Measurements from ENCODE around the gene OPRD1.

DNA sequence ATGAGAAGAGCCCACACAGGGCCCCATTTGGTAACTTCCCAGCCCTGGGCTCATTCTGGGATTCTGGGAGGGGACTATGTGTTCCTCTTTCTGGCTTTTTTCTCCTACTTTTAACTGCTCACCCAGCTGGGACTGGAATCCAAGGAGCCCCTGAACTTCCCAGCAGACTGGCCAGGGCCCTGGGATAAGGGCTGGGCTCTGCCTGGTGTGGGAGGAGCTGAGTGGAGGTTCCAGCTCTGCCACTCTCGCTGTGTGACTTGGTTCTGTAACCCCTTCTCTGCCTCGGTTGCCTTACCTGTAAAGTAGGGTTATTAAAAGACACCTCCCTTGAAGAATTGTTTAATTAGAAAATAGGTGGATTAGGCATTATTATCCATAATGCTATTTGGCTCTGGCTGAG is 82.8 kb downstream of the OPRD1 start:
- TF ChIP-seq, protein P1, sequence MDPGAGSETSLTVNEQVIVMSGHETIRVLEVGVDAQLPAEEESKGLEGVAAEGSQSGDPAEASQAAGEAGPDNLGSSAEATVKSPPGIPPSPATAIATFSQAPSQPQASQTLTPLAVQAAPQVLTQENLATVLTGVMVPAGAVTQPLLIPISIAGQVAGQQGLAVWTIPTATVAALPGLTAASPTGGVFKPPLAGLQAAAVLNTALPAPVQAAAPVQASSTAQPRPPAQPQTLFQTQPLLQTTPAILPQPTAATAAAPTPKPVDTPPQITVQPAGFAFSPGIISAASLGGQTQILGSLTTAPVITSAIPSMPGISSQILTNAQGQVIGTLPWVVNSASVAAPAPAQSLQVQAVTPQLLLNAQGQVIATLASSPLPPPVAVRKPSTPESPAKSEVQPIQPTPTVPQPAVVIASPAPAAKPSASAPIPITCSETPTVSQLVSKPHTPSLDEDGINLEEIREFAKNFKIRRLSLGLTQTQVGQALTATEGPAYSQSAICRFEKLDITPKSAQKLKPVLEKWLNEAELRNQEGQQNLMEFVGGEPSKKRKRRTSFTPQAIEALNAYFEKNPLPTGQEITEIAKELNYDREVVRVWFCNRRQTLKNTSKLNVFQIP (CRISPR knock-in tag; IDR thresholded peaks at IDR 0.05; ENCODE audit: borderline replicate concordance, low read depth): no peak
- TF ChIP-seq, protein P2, sequence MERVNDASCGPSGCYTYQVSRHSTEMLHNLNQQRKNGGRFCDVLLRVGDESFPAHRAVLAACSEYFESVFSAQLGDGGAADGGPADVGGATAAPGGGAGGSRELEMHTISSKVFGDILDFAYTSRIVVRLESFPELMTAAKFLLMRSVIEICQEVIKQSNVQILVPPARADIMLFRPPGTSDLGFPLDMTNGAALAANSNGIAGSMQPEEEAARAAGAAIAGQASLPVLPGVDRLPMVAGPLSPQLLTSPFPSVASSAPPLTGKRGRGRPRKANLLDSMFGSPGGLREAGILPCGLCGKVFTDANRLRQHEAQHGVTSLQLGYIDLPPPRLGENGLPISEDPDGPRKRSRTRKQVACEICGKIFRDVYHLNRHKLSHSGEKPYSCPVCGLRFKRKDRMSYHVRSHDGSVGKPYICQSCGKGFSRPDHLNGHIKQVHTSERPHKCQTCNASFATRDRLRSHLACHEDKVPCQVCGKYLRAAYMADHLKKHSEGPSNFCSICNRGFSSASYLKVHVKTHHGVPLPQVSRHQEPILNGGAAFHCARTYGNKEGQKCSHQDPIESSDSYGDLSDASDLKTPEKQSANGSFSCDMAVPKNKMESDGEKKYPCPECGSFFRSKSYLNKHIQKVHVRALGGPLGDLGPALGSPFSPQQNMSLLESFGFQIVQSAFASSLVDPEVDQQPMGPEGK (CRISPR knock-in tag; IDR thresholded peaks at IDR 0.05; ENCODE audit: borderline replicate concordance): no peak
- TF ChIP-seq TOX (CRISPR knock-in tag; IDR thresholded peaks at IDR 0.05; ENCODE audit: borderline replicate concordance) (no peak), TCF4 (CRISPR knock-in tag; IDR thresholded peaks at IDR 0.05; ENCODE audit: borderline replicate concordance) (no peak), GLIS3 (CRISPR knock-in tag; IDR thresholded peaks at IDR 0.05) (no peak), SNAI2 (CRISPR knock-in tag; IDR thresholded peaks at IDR 0.05) (no peak), PPARA (CRISPR knock-in tag; IDR thresholded peaks at IDR 0.05; ENCODE audit: borderline replicate concordance) (no peak)
- TF ChIP-seq, protein P3, sequence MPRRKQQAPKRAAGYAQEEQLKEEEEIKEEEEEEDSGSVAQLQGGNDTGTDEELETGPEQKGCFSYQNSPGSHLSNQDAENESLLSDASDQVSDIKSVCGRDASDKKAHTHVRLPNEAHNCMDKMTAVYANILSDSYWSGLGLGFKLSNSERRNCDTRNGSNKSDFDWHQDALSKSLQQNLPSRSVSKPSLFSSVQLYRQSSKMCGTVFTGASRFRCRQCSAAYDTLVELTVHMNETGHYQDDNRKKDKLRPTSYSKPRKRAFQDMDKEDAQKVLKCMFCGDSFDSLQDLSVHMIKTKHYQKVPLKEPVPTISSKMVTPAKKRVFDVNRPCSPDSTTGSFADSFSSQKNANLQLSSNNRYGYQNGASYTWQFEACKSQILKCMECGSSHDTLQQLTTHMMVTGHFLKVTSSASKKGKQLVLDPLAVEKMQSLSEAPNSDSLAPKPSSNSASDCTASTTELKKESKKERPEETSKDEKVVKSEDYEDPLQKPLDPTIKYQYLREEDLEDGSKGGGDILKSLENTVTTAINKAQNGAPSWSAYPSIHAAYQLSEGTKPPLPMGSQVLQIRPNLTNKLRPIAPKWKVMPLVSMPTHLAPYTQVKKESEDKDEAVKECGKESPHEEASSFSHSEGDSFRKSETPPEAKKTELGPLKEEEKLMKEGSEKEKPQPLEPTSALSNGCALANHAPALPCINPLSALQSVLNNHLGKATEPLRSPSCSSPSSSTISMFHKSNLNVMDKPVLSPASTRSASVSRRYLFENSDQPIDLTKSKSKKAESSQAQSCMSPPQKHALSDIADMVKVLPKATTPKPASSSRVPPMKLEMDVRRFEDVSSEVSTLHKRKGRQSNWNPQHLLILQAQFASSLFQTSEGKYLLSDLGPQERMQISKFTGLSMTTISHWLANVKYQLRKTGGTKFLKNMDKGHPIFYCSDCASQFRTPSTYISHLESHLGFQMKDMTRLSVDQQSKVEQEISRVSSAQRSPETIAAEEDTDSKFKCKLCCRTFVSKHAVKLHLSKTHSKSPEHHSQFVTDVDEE (CRISPR knock-in tag; IDR thresholded peaks at IDR 0.05): no peak
- TF ChIP-seq, protein P4, sequence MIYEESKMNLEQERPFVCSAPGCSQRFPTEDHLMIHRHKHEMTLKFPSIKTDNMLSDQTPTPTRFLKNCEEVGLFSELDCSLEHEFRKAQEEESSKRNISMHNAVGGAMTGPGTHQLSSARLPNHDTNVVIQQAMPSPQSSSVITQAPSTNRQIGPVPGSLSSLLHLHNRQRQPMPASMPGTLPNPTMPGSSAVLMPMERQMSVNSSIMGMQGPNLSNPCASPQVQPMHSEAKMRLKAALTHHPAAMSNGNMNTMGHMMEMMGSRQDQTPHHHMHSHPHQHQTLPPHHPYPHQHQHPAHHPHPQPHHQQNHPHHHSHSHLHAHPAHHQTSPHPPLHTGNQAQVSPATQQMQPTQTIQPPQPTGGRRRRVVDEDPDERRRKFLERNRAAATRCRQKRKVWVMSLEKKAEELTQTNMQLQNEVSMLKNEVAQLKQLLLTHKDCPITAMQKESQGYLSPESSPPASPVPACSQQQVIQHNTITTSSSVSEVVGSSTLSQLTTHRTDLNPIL (CRISPR knock-in tag; IDR thresholded peaks at IDR 0.05; ENCODE audit: low read depth): no peak

Measured in SK-N-SH treated with all-trans-retinoic acid at 6 μM for 48 hours (cell line).